Coronary artery (tissue), 2 donors: ENCODE data around the gene MYCBPAP.

Source experiments
- DNase-seq: peaks from one replicate; pipeline ENCODE4 v3.0.0-alpha.2; 2017; ENCODE audit warnings: low spot score
- H3K27ac ChIP-seq, 2 donors: fragments of 200-600 bp; sonication (generic); one replicate each; pipeline ENCODE4 v1.5.1; 2016 to 2019
- H3K4me3 ChIP-seq: fragments of 200-600 bp; sonication (generic); 2 replicates; pipeline ENCODE4 v1.5.1; 2016; ENCODE audit warnings: mild to moderate bottlenecking, moderate library complexity
- CTCF ChIP-seq: fragments of 200-600 bp; sonication (generic); IDR thresholded peaks from one replicate; pipeline ENCODE4 v1.5.1; 2019; ENCODE audit warnings: antibody characterized with exemption

MYCBPAP gene

GRCh38 chr17:50527949-50528474 lies 19.8 kb downstream of the MYCBPAP start:
- Histone ChIP-seq H3K4me3 (no peak overlapping the region), H3K27ac (no peak overlapping the region)
- no peak for DNase-seq
- no peak for TF ChIP-seq CTCF

GRCh38 chr17:50529849-50530248 lies 21.6 kb downstream of the MYCBPAP start:
- H3K4me3 ChIP-seq, result no peak overlapping the region
- H3K27ac ChIP-seq, result no peak overlapping the region
- no peak for TF ChIP-seq CTCF
- no peak for DNase-seq

- H3K4me3 ChIP-seq, result no peak overlapping the region
- no peak for TF ChIP-seq CTCF
- no peak for DNase-seq
- no peak overlapping the region for H3K27ac ChIP-seq
Observed at GRCh38 chr17:50531428-50532025, 23.3 kb downstream of the MYCBPAP start.

GRCh38 chr17:50532452-50533024 lies 24.3 kb downstream of the MYCBPAP start, which contains the start of gene EPN3:
TSS of gene EPN3 (plus strand) at chr17:50532735. CDS start at chr17:50536557, 3,822 bp downstream.
- no peak for TF ChIP-seq CTCF
- DNase-seq, result no peak
- Histone ChIP-seq H3K27ac (no peak within 1 kb of the TSS), H3K4me3 (peak within 1 kb of the TSS; percentile 43)

- no peak for TF ChIP-seq CTCF
- no peak for DNase-seq
- Histone ChIP-seq H3K4me3 (no peak overlapping the region), H3K27ac (no peak overlapping the region)
Observed at GRCh38 chr17:50533185-50533584, 24.9 kb downstream of the MYCBPAP start.

GRCh38 chr17:50533720-50534148 lies 25.5 kb downstream of the MYCBPAP start:
- no peak for TF ChIP-seq CTCF
- Histone ChIP-seq H3K4me3 (peak overlapping the region; percentile 43), H3K27ac (no peak overlapping the region)
- no peak for DNase-seq
